OCI-LY7 (cell line): ENCODE data around the gene EYS.

ENCODE experiments used
- EZH2phosphoT487 ChIP-seq: fragments of 200-600 bp; sonication (generic); IDR thresholded peaks from 2 replicates; pipeline ENCODE4 v1.6.1; 2018; ENCODE audit warnings: low read depth, borderline replicate concordance, mild to moderate bottlenecking, mixed run types, antibody characterized with exemption, low read length, moderate library complexity, mixed read lengths
- TF ChIP-seq, protein P1 (sequence below): fragments of 200-600 bp; sonication (generic); conservative IDR thresholded peaks from 2 replicates; pipeline ENCODE4 v1.5.1; 2014; ENCODE audit warnings: mild to moderate bottlenecking, antibody characterized with exemption, low read length, moderate library complexity, mixed read lengths

DNA sequence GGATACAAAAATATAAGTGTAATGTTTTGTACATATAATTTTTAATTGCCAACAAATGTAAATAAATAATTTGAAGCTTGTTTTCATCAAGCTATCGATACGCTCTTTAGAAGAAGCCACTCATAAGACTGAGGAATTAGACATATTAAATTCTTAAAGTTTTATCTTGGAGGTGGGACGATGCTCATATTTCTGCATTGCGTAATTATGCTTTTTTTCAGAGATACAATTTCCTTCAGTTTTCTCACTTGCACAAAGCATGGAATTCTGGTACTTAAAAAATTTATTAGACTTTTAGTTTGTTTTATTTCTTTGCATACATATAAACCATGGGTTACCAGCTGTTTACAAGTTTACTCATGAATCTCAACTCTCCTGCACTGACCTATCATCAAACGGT is 980.0 kb downstream of the EYS start:
- TF ChIP-seq, protein P1, sequence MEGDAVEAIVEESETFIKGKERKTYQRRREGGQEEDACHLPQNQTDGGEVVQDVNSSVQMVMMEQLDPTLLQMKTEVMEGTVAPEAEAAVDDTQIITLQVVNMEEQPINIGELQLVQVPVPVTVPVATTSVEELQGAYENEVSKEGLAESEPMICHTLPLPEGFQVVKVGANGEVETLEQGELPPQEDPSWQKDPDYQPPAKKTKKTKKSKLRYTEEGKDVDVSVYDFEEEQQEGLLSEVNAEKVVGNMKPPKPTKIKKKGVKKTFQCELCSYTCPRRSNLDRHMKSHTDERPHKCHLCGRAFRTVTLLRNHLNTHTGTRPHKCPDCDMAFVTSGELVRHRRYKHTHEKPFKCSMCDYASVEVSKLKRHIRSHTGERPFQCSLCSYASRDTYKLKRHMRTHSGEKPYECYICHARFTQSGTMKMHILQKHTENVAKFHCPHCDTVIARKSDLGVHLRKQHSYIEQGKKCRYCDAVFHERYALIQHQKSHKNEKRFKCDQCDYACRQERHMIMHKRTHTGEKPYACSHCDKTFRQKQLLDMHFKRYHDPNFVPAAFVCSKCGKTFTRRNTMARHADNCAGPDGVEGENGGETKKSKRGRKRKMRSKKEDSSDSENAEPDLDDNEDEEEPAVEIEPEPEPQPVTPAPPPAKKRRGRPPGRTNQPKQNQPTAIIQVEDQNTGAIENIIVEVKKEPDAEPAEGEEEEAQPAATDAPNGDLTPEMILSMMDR: no peak
- TF ChIP-seq EZH2phosphoT487: no peak
